Heart left ventricle (tissue), 13 donors: ENCODE results near the gene ZNF566.

Experiments
- CTCF ChIP-seq, 12 donors: fragments of 200-600 bp; sonication (generic) in 4 of 12; IDR thresholded peaks; one replicate each; pipeline versions ENCODE4 v1.5.0 to v1.8.0; 2018 to 2022; ENCODE audit warnings: antibody characterized with exemption in 12 of 12, mild to moderate bottlenecking in 5 of 12
- POLR2A ChIP-seq, 2 donors: fragments of 450-650 bp; IDR thresholded peaks; one replicate each; pipeline ENCODE4 v1.6.1; 2017; ENCODE audit warnings: antibody characterized with exemption in 2 of 2, mild to moderate bottlenecking in 2 of 2, moderate library complexity in 2 of 2
- donor health status: ischemic (EF 13 %, LVEDD 7.1; RV severe dilation, severe dysfunction).
- donor health status: DM: no; HTN: yes; CAD: no.
- donor health status: DM: no; HTN: no; CAD: no.
- donor health status: ischemic (EF 25% LVEDD 6.9; RV normal size, moderate dysfunction).
- donor health status: ischemic (EF 25% LVEDD 5.7; RV mildly dilated, moderate dysfunction).
- donor health status: ischemic (EF 35%, LVEDD 5.7; RV mildly dilated, moderate dysfunction).
- donor health status: nonischemic (EF 11% LVEDD 7.7; RV severe dilation, severe dysfunction).
- donor health status: DM: yes; HTN: yes; CAD: no.
- donor health status: PGD.
- donor health status: ischemic (EF 29% LVEDD 5.4; RV normal size, mild dysfunction).
- donor health status: nonischemic (EF 23%, LVEDD 6.1; RV moderate dilation, normal function).

- TF ChIP-seq POLR2A (IDR thresholded peaks at IDR 0.05) (no peak), CTCF (IDR thresholded peaks at IDR 0.05) (no peak)
Observed at GRCh38 chr19:36526581-36526980, 37.2 kb upstream of the ZNF566 start.
